Chondrocyte (in vitro differentiated cells): ENCODE data around the gene ZNF90. TPM values are rescaled to one million over a fixed set of nuclear protein-coding genes. Genes with fewer than 3 reads are reported as not detected.
"Not testable (repeated sequence)": the region's sequence is repeated elsewhere in the genome, so short reads cannot be mapped to it uniquely, and the experiment has no call there.

ENCODE experiments used
- DNase-seq: peaks from one replicate; pipeline ENCODE4 v3.0.0; 2021; ENCODE audit warnings: mixed read lengths, low spot score
- H3K27ac Mint-ChIP-seq: one replicate; pipeline ENCODE4 v1.8.0; 2021; ENCODE audit warnings: mild to moderate bottlenecking, moderate library complexity, mixed read lengths; ENCODE audit not compliant: unreplicated experiment
- H3K27me3 Mint-ChIP-seq: 2 replicates; pipeline ENCODE4 v1.8.0; 2021; ENCODE audit warnings: low read depth, mixed read lengths
- H3K36me3 Mint-ChIP-seq: 2 replicates; pipeline ENCODE4 v1.8.0; 2021; ENCODE audit warnings: low read depth, mixed read lengths
- H3K4me1 Mint-ChIP-seq: 2 replicates; pipeline ENCODE4 v1.8.0; 2021; ENCODE audit warnings: low read depth, mild to moderate bottlenecking, mixed read lengths
- H3K4me3 Mint-ChIP-seq: one replicate; pipeline ENCODE4 v1.8.0; 2021; ENCODE audit warnings: mild to moderate bottlenecking, moderate library complexity, mixed read lengths; ENCODE audit not compliant: unreplicated experiment
- H3K9me3 Mint-ChIP-seq: 2 replicates; pipeline ENCODE4 v1.8.0; 2021; ENCODE audit warnings: low read depth, mixed read lengths
- total RNA-seq: library from RNA; stranded (reverse); gene quantifications from 3 replicates; pipeline ENCODE4 v1.2.1, GENCODE V29; 2021
- TF ChIP-seq, protein P1 (sequence below): fragments of 200-600 bp; sonication (generic); IDR thresholded peaks from 2 replicates; pipeline ENCODE4 v1.5.0; 2021; ENCODE audit warnings: antibody characterized with exemption, mild to moderate bottlenecking, moderate library complexity

Gene ZNF90
- total RNA-seq, 1 donor from 2014 or later, result 2.4 TPM

DNA sequence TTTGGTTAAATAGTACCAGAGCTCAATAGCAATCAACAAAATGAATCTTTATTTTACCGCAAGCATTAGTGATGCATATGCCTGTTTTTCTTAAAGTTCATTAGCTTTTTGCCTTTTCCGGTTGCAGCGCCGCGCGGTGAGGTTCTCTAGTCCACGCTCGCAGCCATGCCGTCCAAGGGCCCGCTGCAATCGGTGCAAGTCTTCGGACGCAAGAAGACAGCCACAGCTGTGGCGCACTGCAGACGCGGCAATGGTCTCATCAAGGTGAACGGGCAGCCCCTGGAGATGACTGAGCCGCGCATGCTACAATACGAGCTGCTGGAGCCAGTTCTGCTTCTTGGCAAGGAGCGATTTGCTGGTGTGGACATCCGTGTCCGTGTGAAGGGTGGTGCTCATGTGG lies 47.1 kb downstream of the ZNF90 start:
- no peaks in the 10 kb centered on the region for H3K4me1 Mint-ChIP-seq
- no peak overlapping the region for H3K4me3 Mint-ChIP-seq
- H3K9me3 Mint-ChIP-seq, result peaks cover 54% of the 10 kb centered on the region
- no peak for DNase-seq
- H3K27ac Mint-ChIP-seq, result no peak overlapping the region
- H3K27me3 Mint-ChIP-seq, result no peaks in the 10 kb centered on the region
- TF ChIP-seq, protein P1, sequence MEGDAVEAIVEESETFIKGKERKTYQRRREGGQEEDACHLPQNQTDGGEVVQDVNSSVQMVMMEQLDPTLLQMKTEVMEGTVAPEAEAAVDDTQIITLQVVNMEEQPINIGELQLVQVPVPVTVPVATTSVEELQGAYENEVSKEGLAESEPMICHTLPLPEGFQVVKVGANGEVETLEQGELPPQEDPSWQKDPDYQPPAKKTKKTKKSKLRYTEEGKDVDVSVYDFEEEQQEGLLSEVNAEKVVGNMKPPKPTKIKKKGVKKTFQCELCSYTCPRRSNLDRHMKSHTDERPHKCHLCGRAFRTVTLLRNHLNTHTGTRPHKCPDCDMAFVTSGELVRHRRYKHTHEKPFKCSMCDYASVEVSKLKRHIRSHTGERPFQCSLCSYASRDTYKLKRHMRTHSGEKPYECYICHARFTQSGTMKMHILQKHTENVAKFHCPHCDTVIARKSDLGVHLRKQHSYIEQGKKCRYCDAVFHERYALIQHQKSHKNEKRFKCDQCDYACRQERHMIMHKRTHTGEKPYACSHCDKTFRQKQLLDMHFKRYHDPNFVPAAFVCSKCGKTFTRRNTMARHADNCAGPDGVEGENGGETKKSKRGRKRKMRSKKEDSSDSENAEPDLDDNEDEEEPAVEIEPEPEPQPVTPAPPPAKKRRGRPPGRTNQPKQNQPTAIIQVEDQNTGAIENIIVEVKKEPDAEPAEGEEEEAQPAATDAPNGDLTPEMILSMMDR, result no peak
- H3K36me3 Mint-ChIP-seq, result peaks cover 41% of the 10 kb centered on the region

DNA sequence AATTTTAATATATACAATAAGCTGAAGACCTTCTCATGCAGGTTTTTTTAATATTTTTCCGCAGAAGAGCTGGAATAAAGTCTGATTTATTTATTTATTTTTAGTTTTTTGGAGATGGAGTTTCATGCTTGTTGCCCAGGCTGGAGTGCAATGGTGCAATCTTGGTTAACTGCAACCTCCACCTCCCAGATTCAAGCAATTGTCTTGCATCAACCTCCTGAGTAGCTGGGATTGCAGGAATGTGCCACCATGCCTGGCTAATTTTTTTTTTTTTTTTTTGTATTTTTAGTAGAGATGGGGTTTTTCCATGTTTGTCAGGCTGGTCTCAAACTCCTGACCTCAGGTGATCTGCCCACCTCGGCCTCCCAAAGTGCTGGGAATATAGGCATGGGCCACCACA lies 55.1 kb downstream of the ZNF90 start:
- H3K9me3 Mint-ChIP-seq, result peaks cover 44% of the 10 kb centered on the region

DNA sequence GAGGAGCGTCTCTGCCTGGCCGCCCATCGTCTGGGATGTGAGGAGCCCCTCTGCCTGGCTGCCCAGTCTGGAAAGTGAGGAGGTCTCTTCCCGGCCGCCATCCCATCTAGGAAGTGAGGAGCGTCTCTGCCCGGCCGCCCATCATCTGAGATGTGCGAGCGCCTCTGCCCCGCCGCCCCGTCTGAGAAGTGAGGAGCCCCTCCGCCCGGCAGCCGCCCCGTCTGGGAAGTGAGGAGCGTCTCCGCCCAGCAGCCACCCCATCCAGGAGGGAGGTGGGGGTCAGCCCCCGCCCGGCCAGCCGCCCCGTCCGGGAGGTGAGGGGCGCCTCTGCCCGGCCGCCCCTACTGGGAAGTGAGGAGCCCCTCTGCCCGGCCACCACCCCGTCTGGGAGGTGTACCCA lies 59.9 kb downstream of the ZNF90 start:
- H3K36me3 Mint-ChIP-seq, H3K4me1 Mint-ChIP-seq, H3K4me3 Mint-ChIP-seq, DNase-seq, H3K27ac Mint-ChIP-seq, H3K27me3 Mint-ChIP-seq: not testable (repeated sequence)
- peaks cover 50% of the 10 kb centered on the region for H3K9me3 Mint-ChIP-seq

More for the DNA sequence above, 55.1 kb downstream of the ZNF90 start:
- not testable (repeated sequence) for H3K36me3 Mint-ChIP-seq, DNase-seq, H3K4me3 Mint-ChIP-seq, H3K4me1 Mint-ChIP-seq, H3K27ac Mint-ChIP-seq, H3K27me3 Mint-ChIP-seq

DNA sequence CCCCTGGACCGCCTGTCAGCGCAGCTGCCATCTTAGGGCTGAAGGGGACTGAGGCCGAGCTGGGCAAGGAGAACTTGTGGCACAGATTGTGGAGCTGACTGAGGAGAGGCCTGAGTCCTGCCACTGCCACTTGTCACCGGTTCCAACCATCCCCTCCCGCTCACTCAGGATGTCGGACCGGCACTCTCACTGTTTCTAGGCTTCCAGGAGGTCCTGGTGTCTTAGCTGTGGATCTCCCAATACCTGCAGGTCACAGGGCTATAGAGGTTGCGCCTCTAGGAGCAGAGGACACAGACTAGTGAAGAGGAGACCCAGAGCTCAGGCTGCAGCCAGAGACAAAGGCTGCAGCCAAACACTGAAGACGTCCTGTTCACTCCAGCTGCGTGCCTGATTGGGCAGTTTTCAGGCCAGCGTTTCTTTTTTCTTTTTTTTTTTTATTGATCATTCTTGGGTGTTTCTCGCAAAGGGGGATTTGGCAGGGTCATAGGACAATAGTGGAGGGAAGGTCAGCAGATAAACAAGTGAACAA lies 73.9 kb downstream of the ZNF90 start:
- H3K36me3 Mint-ChIP-seq, result no peaks in the 10 kb centered on the region
- H3K4me3 Mint-ChIP-seq, result no peak overlapping the region
- H3K9me3 Mint-ChIP-seq, result peaks cover 9% of the 10 kb centered on the region
- no peak overlapping the region for H3K27ac Mint-ChIP-seq
- H3K4me1 Mint-ChIP-seq, result no peaks in the 10 kb centered on the region
- TF ChIP-seq, protein P1, result no peak
- DNase-seq, result no peak
- no peaks in the 10 kb centered on the region for H3K27me3 Mint-ChIP-seq

DNA sequence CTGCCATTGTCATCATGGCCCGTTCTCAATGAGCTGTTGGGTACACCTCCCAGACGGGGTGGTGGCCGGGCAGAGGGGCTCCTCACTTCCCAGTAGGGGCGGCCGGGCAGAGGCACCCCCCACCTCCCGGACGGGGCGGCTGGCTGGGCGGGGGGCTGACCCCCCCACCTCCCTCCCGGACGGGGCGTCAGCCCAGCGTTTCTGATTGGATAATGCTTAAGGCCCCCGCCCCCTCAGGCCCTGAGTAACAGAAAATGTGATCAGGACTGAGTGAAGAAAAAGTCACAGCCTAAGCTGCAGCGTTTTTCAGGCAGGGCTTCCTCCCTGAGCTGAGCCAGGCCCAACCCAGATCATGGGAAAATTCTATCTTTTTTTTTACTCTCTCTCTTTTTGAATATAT lies 74.7 kb downstream of the ZNF90 start:
- not testable (repeated sequence) for H3K27me3 Mint-ChIP-seq, H3K27ac Mint-ChIP-seq, DNase-seq, H3K4me1 Mint-ChIP-seq, H3K36me3 Mint-ChIP-seq, H3K4me3 Mint-ChIP-seq
- H3K9me3 Mint-ChIP-seq, result peaks cover 11% of the 10 kb centered on the region

DNA sequence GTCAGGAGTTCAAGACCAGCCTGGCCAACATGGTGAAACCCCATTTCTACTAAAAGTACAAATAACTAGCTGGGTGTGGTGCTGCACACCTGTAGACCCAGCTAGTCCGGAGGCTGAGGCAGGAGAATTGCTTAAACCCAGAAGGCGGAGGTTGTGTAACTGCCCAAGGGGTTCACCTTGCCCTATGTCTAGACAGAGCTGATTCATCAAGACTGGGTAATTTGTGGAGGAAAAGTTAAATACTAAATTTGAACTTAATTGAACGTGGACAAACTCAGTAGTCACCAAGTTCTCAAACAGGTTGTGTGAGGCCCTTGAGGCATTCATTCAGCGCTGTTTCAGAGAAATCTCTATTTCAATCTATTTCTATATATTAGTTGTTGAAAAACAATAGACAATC lies 75.5 kb downstream of the ZNF90 start:
- no peaks in the 10 kb centered on the region for H3K27me3 Mint-ChIP-seq
- no peak overlapping the region for H3K27ac Mint-ChIP-seq
- H3K4me1 Mint-ChIP-seq, result no peaks in the 10 kb centered on the region
- TF ChIP-seq, protein P1, result no peak
- H3K9me3 Mint-ChIP-seq, result peaks cover 11% of the 10 kb centered on the region
- DNase-seq, result no peak
- H3K36me3 Mint-ChIP-seq, result no peaks in the 10 kb centered on the region
- no peak overlapping the region for H3K4me3 Mint-ChIP-seq

DNA sequence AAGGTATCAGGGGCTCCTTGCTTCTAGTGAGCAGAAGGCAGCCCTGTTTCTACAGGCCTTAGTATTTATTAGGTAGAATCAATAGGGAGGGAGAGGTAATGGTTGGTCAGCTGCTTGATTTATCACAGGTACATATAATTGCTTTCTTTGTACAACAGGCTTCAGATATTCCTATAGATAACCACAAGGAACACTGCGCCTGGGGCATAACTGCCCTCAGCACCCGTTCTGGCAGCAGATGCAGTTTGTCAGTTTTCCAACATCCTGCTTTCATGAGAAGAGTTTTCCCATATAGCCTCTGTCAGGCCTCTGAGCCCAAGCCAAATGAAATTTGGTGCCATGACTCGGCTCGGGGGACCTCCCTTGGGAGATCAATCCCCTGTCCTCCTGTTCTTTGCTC lies 76.8 kb downstream of the ZNF90 start:
- no peak overlapping the region for H3K4me3 Mint-ChIP-seq
- TF ChIP-seq, protein P1, result no peak
- DNase-seq, result no peak
- H3K27ac Mint-ChIP-seq, result no peak overlapping the region
- H3K36me3 Mint-ChIP-seq, result no peaks in the 10 kb centered on the region
- H3K4me1 Mint-ChIP-seq, result no peaks in the 10 kb centered on the region
- H3K9me3 Mint-ChIP-seq, result peaks cover 13% of the 10 kb centered on the region
- no peaks in the 10 kb centered on the region for H3K27me3 Mint-ChIP-seq
